IPS-11a (cell line): ENCODE results near the gene NEU1.
"Not testable (repeated sequence)": the region's sequence is repeated elsewhere in the genome, so short reads cannot be mapped to it uniquely, and the experiment has no call there.

Experiments used
- H3K4me3 ChIP-seq: one replicate; pipeline ENCODE4 v1.5.1; 2013; ENCODE audit warnings: low read depth, low read length, control low read depth

Gene NEU1

DNA sequence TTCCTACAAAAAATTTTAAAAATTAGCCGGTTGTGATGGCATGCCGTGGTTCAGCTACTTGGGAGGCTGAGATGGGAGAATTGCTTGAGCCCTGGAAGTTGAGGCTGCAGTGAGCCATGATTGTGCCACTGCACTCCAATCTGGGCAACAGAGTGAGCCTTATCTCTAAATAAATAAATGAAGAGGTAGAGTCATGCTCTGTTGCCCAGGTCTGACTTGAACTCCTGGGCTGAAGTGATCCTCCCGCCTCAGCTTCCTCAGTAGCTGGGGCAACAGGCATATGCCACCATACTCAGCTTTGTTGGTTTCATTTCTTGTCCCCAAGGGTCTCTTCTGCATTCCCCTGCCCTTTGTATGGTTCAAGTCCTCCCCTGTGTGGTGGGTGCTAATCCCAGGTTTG, 18.1 kb downstream of the NEU1 start:
- no peak overlapping the region for H3K4me3 ChIP-seq

DNA sequence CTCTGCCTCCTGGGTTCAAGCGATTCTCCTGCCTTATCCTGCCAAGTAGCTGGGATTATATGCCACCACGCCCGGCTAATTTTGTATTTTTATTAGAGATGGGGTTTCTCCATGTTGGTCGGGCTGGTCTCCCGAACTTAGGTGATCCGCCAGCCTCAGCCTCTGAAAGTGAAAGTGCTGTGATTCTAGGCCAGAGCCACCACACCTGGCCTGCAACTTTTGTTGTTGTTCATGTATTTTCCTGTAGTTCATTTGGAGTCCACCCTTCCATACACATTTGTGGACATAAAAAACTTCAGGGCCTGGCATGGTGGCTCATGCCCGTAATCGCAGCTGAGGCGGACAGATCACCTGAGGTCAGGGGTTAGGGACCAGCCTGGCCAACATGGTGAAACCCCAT, 20.6 kb downstream of the NEU1 start:
- H3K4me3 ChIP-seq = no peak overlapping the region

DNA sequence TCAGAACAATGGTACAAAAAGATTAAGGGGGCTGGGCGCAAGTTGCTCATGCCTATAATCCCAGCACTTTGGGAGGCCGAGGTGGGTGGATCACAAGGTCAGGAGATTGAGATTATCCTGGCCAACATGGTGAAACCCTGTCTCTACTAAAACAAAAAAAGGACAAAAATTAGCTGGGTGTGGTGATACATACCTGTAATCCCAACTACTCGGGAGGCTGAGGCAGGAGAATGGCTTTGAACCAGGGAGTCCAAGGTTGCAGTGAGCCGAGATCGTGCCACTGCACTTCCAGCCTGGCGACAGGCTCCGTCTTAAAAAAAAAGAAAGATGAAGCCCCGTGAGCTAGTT, 22.9 kb downstream of the NEU1 start:
- not testable (repeated sequence) for H3K4me3 ChIP-seq

DNA sequence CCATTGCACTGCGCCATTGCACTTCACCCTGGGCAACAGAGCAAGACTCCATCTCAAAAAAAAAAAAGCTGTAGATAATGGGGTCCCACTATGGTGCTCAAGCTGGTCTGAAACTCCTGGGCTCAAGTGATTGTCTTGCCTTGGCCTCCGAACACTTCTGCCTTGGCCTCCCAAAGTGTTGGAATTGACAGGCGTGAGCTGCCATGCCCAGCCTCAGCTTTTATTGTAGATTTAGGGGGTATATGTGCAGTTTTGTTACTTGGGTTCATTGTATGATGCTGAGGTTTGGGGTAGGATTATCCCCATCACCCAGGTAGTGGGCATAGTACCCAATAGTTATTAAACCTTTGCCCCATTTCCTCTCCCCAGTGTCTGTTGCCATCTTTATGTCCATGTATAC, 23.7 kb downstream of the NEU1 start:
- no peak overlapping the region for H3K4me3 ChIP-seq

DNA sequence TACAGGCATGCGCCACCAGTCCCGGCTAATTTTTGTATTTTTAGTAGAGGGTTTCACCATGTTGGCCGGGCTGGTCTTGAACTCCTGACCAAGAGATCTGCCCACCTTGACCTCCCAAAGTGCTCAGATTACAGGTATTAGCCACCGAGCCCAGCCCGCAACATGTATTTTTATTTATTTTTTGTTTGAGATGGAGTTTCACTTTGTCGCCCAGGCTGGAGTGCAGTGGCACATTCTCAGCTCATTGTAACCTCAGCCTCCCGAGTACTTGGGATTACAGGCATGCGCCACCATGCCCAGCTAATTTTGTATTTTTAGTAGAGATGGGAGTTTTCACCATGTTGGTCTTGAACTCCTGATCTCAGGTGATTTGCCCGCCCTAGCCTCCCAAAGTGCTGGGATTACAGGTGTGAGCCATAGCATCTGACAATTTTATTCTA, 24.5 kb downstream of the NEU1 start:
- peak overlapping the region; percentile 99 for H3K4me3 ChIP-seq

DNA sequence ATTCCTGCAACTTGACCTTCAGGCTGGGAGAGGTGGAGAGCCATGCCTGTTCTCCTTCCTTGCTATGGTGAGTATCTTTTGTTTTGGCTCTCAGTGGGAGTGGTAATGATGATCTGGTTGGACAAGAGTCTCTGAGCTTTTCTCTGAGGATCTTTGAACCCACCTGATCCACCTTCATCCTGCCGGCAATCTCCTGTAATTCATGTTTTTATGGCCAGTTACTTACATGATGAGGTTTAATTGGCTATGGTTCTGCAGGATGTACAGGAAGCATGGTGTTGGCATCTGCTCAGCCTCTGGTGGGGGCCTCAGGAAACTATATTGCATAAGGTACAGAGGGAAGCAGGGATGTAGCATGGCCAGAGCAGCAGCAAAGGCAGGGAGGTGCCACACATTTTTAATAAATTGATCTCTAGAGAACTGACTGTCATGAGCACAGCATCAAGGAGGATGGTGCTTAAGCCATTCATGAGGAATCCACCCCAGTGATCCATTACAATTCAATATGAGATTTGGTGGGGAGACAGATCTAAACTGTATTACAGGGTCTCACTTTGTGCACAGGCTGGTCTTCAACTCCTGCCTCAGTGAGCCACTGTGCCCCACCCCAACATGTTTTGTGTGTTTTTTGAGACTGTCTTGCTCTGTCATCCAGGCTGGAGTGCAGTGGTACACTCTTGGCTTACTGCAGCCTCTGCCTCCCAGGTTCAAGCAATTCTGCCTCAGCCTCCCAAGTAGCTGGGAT, 25.1 kb downstream of the NEU1 start:
- H3K4me3 ChIP-seq = peak overlapping the region; percentile 99

DNA sequence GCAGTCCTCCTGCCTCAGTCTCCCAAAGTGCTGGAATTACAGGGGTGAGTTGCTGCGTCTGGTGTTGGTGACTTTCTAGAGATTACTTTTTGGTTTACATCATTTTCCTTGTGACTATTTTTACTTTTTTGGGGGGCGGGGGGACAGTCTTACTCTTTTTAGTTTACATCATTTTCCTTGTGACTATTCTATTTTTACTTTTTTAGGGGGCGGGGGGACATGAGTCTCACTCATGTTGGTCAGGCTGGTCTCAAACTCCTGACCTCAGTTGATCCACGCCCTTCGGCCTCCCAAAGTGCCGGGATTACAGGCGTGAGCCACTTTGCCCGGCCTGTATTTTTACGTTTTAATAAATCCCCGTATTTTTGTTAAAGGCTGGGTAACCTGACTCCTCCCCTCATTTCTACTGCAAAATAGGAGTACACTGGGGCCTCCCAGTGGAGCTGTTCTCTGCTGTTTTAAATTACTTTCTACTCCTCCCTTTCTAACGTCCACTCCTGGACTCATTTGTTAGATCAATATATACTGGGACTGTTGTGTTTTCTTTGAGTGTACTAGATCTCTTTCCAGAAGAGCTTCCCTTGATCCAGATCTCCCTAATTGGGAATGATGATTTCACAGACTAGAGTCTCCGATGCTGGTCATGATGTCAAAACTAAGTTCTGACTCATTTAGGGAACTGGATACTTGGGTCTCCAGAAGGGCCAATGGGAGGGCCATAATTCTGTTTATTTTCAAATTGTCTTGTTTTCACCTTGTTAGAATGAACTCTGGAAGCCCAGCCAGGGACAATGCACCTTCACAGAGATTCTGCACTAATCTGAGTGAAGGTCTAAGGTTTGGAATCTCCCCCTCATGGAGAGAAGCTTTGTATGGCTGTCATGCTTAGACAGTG, 25.9 kb downstream of the NEU1 start:
- peak overlapping the region; percentile 99 for H3K4me3 ChIP-seq

DNA sequence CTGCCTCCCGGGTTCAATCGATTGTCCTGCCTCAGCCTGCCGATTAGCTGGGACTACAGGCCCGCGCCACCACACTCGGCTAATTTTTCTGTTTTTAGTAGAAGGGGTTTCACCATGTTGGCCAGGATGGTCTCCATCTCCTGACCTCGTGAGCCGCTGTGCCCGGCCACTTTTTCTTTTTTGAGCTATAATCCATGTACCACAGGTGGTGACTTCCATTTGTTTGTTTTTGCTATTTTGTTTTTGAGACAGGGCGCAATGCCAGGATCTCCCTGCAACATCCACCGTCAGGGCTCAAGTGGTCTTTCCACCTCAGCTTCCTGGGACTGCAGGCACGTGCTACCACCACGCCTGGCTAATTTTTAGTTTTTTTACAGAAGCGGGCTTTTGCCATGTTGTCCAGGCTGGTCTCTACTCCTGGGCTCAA, 26.6 kb downstream of the NEU1 start:
- peak overlapping the region; percentile 99 for H3K4me3 ChIP-seq

DNA sequence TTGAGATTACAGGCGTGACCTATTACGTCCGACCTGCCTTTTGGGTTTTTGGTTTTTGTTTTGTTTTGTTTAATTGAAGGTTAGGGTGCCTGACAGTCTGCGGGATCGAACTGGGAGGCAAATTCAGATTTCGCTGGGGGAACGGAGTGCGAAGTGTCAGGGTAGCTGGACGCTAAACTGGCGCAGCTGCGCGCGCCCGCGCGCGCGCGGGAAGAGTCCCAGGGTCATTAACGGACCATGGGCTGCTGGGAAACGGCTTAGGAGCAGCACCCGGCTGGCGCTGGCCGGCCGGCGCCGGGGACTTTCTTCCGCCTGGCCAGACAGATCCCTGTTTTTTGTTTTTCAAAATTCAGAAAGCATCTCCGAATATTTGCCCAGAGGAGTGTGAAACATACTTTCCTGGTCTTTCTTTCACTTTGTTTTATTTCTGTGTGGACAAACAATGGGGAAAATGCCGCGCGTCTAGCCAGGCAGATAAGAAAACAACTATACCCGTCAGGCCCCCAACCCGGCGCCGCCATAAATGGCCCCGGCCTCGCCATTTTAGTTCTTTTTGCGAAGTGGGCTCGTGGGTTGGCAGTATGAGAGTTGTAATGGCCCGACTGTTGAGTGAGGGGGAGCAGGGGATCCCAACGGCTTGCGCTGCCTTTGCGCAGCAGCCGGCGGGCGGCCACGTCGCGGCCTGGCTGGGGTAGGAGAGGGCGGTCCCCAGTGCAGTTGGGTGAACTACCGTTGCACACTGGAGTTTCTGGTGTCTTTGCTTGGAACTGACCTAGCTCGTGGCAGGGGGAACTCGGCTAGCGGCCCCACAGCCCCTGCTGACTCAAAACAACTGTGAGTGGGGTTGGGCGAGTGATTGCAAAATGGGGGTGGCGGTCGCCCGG, 28.0 kb downstream of the NEU1 start:
- H3K4me3 ChIP-seq = peak overlapping the region; percentile 99

DNA sequence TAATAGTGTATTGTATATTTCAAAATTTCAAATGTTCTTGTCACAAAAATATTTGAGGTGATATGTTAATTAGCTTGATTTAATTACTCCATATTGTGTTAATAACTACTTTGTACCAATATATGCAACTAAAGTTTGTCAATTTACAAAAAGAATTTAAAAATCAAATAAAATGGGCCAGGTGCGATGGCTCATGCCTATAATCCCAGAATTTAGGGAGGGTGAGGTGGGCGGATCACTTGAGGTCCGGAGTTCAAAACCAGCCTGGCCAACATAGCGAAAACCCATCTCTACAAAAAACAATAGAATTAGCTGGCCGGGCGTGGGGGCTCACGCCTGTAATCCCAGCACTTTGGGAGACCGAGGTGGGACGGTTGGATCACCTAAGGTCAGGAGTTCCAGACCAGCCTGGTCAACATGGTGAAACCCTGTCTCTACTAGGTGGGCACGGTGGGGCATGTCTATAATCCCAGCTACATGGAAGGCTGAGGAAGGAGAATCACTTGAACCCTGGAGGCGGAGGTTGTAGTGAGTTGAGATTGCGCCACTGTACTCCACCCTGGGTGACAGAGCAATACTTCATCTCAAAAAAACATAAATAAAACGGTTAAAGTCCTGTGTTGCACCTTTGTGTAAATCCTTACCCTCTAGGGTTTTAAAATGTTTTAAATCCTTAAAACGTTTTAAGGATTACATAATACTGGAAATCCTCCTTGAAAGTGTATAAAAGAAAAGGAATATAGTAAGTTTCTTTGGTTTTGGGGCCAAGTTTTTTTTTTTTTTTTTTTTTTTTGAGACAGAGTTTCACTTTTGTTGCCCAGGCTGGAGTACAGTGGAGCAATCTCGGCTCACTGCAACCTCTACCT, 31.0 kb downstream of the NEU1 start:
- H3K4me3 ChIP-seq = no peak overlapping the region

DNA sequence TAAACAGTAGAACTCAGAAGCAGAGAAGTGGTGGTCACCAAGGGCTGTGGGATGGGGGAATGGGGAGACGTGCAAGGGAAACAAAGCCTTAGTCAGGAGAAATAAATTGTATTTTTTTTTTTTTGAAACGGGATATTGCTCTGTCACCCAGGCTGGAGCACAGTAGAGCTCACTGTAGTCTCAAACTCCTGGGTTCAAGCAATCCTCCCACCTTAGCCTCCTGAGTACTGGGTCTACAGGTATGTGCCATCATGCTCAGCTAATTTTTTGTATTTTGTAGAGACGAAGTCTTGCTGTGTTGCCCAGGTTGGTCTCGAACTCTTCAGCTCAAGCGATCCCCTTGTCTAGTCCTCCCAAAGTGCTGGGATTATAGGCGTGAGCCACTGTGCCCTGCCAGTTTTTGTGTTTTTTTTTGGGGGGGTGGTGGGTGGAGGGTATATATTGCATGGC, 31.7 kb downstream of the NEU1 start:
- H3K4me3 ChIP-seq = peak overlapping the region; percentile 33

DNA sequence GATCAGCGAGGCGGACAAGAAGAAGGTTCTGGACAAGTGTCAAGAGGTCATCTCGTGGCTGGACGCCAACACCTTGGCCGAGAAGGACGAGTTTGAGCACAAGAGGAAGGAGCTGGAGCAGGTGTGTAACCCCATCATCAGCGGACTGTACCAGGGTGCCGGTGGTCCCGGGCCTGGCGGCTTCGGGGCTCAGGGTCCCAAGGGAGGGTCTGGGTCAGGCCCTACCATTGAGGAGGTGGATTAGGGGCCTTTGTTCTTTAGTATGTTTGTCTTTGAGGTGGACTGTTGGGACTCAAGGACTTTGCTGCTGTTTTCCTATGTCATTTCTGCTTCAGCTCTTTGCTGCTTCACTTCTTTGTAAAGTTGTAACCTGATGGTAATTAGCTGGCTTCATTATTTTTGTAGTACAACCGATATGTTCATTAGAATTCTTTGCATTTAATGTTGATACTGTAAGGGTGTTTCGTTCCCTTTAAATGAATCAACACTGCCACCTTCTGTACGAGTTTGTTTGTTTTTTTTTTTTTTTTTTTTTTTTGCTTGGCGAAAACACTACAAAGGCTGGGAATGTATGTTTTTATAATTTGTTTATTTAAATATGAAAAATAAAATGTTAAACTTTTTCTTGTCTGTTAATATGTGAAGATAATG, 32.9 kb downstream of the NEU1 start:
- H3K4me3 ChIP-seq = peak overlapping the region; percentile 33

DNA sequence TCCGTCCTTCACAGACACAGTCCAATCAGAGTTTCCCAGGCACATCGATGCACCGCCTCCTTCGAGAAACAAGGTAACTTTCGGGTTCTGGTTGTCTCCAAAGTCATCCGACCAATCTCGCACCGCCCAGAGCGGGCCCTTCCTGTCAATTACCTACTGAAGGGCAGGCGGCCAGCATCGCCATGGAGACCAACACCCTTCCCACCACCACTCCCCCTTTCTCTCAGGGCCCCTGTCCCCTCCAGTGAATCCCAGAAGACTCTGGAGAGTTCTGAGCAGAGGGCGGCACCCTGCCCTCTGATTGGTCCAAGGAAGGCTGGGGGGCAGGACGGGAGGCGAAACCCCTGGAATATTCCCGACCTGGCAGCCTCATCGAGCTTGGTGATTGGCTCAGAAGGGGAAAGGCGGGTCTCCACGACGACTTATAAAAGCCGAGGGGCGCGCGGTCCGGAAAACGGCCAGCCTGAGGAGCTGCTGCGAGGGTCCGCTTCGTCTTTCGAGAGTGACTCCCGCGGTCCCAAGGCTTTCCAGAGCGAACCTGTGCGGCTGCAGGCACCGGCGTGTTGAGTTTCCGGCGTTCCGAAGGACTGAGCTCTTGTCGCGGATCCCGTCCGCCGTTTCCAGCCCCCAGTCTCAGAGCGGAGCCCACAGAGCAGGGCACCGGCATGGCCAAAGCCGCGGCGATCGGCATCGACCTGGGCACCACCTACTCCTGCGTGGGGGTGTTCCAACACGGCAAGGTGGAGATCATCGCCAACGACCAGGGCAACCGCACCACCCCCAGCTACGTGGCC, 35.1 kb downstream of the NEU1 start, which contains the start of gene HSPA1B:
Gene HSPA1B (plus strand): TSS at position 453 of the 794 bp plus-strand sequence. CDS start 213 bp downstream, at position 666.
- peak within 1 kb of the TSS; percentile 63 for H3K4me3 ChIP-seq

DNA sequence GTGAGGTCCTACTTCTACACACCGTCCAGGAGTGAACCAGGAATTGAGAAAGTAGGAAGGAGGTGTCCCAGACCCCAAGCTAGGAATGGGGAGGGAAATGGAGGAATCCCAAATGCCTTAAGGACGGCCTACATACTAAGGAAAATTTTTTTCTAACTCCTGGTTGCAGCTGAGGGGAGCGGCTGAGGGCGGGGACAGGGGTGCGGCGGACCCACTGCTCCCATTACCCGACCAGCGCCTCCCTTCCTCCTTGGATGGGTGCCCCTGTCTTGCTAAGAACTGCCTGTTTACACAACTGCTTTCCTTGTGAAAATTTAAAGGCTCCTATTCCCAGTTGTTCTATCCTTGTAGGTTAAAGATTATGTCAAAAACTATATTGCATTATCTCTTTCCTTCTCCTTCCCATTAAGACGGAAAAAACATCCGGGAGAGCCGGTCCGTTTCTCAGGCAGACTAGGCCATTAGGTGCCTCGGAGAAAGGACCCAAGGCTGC, 35.8 kb downstream of the NEU1 start:
- peak overlapping the region; percentile 44 for H3K4me3 ChIP-seq

DNA sequence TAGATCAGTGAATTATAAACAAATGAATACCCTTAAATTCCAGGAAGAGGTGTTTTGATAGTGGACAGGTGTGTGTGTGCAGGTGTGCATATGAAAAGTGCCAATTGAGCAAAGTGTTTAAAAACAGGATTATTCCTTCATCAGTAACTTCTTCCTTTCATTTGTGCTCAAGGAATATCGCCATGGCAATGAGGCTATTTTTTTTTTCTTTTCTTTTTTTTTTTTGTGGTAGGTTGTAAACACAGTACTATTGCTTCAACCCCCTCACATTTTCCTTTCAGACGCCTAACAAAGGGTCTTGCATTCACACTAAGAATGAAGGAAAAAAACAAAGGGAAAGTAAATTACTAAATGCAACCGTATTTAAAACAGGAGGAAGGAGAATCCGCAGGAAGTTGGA, 37.1 kb downstream of the NEU1 start:
- no peak overlapping the region for H3K4me3 ChIP-seq

DNA sequence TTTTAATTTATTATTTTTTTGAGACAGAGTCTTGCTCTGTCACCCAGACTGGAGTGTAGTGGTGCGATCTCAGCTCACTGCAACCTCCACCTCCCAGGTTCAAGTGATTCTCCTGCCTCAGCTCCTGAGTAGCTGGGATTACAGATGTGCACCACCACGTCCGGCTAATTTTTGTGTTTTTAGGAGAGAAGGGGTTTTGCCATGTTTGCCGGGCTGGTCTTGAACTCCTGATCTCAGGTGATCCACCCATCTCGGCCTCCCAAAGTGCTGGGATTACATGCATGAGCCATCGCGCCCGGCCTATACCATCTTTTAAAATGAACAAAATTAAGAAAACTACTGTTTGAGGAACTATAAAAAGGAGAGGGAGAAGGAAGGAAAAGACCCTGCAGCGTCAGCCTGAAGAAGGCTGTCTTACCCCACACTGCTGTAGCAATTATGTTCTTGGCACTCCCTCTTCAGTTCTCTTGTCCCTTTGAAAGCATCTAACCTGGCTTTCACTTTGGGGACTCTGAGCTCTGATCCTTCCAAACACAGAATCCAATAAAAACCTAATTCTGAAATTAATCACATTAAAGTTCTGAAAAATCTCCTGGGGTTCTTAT, 38.9 kb downstream of the NEU1 start:
- H3K4me3 ChIP-seq = not testable (repeated sequence)

DNA sequence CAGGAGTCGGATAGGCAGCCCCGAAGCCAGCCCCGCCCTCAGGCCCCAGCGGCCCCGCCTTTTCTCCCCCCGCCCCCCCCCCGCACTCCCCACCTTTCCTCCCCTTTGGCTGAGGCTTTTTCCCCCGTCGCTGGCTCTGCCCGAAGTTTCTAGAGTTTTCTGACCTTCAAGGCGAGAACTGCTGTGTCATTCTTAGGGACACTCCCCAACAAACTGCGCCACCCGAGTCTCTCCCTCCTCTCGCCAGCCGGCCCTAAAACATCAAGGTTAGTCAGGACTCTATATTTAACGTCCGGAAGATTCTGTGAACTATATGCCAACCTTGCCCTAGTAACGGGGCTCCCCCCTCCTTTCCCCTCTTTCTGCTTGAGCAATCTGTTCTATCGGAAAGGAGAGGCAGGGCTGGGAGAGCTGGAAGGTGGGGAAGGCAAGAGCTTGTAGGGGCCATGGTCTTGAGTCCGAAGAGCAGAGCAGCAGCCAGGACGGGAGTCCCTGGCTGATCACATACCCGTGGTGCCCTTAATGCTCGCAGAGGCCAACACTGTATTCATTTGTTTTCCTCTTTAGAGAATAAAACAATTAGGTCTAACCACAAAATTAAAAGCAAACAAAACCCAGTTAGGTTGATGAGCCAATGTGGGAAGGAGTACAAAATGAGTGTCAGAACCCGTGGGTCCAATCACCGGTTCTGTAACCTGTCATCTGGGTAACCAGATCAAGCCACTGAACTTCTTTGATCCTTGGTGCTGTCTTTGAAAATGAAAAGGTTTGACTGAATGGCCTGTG, 40.4 kb downstream of the NEU1 start:
- H3K4me3 ChIP-seq = peak overlapping the region; percentile 63
